LHCN-M2 (cell line): ENCODE results near the gene MAGI2. TPM values are rescaled to one million over a fixed set of nuclear protein-coding genes. Genes with fewer than 3 reads are reported as not detected.

Source experiments
- DNase-seq: peaks from one replicate; pipeline ENCODE4 v3.0.0-alpha.2; 2012; ENCODE audit warnings: low read depth
- total RNA-seq: library from RNA; depleted of rRNA; stranded (reverse); fragments of >200 nt; gene quantifications from 2 replicates; pipeline ENCODE4 v1.2.3, GENCODE V29; 2014

MAGI2 gene
- total RNA-seq, 1 experiment from 2014 or later = 3.6 TPM

- DNase-seq = no peak
These were observed 1261.9 kb downstream of the MAGI2 start for GRCh38 chr7:78191475-78192079.

GRCh38 chr7:78189762-78190161 is 1263.7 kb downstream of the MAGI2 start:
- DNase-seq = no peak

DNA sequence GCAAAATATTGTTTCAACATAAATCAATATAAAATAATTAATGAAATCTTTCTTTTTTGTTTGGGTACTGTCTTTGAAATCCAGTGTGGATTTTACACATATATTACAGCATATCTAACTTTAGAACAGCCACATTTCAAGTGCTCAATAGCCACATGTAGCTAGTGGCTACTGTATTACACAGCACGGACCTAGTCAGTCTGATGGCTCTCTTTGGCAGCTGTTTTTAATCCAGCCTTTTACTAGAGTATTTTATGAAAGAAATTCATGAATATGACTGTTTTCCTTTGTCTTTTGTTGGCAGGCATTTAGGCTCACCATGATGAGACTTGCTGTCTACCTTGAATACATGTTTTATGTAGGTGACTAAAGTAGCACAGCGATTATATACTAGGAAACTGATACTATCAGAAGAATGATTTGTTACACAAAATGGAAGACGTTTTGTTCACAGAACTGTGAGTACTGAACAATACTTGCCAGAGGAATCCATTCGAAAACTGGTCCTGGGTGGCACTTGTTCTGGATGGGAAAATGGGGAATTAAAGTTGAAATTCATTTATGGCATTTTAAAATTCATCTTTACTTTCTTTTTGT is 1268.2 kb downstream of the MAGI2 start:
- DNase-seq = no peak

GRCh38 chr7:78184299-78184698 is 1269.2 kb downstream of the MAGI2 start:
- no peak for DNase-seq

- DNase-seq = no peak
These were observed 1273.5 kb downstream of the MAGI2 start for GRCh38 chr7:78179827-78180477.

GRCh38 chr7:78179211-78179610 is 1274.3 kb downstream of the MAGI2 start:
- no peak for DNase-seq

- DNase-seq = peak; percentile 88
These were observed 1275.1 kb downstream of the MAGI2 start for GRCh38 chr7:78178319-78178718.

DNA sequence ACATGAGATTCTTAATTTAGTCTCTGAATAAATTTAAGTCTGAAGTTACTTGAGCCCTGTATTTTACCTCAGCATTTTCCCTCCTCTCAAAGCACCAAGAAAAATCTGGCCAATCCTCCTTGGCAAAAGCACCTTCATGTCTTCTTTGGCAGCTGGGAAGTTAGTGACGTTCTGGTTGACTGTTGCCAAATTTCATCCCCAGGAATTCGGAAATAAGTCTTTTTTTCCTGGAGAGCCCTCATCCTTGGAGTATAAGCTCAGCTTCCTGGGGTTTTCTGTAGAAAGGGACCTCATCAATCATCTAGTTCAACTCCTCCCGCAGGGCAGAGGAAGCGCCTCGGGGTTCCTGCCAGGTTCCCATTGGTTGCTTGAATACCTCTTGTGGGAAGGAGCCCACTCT is 1277.3 kb downstream of the MAGI2 start:
- no peak for DNase-seq

- no peak for DNase-seq
These were observed 1278.0 kb downstream of the MAGI2 start for GRCh38 chr7:78175330-78176100.

GRCh38 chr7:78173666-78174065 is 1279.8 kb downstream of the MAGI2 start:
- DNase-seq = no peak

DNA sequence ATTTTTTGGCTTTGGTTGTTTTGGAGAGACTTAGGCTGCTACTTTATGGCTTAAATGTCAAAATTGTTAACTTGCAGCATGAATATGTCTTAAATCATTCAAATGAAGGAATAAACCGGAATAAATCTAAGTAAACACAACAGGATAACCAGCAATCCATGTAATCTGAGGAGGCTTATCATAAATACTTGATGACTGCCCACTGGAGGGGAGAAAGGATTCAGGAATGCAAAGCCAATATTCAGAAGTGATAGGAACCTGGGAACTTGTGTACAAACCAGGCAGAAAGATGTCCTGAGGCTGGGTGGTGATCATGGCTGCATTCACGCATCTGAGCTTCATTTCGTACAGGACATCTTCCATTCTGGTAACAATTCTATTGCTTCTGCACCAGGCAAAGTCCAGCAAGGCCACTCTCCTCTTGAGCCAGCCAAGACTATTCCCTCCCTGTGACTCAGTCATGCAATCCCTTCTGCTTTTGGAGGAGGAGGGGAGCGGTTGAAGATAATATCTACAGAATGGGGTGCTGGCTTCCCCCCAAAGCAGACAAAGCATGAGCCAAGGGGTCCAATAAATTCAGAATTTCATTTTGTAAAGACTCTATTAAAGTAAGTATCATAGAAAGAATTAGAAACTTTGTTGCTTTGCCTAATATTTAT is 1280.4 kb downstream of the MAGI2 start:
- no peak for DNase-seq

DNA sequence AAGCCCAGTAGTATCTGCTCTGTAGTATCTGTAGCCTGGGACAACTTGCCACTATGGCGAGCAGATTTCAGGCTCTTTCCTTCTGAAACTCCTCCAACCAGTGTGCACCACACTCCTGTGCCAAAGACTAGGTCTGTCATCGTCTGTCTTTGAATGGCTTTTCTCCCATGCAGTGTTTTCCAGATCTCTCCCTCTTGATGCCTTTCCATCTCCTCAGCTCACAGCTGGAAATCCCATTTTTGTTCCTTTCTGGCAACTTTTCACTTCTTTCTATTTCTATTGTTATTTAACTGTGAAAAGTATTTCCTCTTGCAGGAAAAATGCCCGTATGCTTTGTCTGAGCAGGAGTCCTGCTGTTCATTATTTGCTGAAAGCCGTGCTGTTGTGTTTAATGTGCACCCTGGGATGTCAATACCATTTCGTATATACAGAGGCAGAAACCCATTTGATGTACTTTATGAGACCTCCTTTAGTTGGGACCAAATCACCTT is 1281.2 kb downstream of the MAGI2 start:
- DNase-seq = no peak

DNA sequence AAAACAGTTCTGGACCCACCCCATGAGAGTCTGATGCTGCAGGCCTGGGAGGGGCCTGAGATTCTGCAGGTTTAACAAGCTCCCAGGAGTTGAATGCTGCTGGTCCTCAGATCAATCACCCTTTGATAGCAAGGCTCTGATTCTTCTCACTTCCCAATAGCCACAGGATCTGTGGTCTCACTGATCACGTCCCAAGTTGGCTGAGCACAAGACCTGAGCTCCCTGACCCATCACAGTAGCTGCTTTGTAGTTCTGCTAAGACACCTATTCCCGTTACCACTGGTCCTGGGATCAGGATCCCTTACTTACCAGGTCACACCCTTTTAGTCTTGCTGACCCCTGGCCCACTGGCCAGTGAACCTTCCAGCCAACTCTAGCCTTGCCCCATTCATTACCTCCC is 1282.1 kb downstream of the MAGI2 start:
- DNase-seq = no peak

DNA sequence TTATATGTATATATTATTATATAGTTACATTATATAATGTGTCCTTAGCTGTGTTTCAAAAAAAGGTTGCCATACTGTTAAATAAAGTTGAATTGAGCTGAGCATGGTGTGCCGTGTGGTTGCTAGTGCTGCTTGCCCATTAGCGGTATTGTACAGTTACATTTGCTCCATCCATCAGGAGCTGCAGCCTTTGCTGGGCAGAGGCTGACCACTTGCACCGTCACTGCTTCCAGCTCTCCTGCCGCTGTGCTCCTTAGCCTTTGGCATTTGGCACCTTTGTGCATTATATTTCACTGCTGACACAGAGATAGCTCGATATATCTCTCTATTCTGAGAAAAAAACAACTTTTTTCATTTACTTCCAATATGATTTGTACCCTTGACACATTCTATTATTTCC is 1282.7 kb downstream of the MAGI2 start:
- DNase-seq = no peak

DNA sequence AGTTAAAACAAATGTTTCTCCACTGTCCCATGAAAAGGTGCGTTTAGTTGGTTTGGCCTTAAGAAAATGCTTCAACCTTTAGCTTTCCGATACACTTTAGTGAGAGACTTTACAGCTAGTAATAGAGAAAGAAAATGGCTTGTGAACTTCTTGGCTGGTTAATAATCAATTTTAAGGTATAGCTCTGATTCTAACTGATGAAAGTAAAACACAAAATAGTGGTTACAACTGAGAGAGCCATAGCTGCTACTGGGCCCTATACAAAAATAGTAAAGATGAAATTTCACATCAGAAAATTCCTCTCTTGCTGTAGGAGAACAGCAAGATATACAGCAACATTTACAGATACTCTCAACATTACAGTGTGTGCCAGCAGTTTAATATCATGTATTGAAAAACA is 1283.5 kb downstream of the MAGI2 start:
- no peak for DNase-seq

DNA sequence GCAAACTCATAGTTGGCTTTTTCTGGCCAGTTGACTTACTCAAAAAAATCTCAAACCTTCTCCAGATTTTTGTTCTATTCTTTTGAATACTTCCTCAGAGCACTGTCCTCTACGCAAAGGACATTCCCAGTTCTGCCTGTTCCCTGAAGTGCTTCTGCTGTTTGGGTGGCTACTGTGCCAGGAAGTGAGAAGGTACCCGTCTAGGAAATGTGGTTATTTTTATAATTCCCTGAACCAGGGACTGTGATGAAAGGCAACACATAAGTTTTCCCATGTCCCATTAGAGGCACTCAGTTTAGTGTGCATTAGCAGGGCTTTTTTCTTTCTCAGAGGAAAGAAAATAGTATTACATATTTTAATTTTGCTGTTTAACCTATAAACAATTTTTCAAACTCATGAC is 1284.6 kb downstream of the MAGI2 start:
- no peak for DNase-seq

GRCh38 chr7:78167860-78168259 is 1285.6 kb downstream of the MAGI2 start:
- DNase-seq = no peak

- no peak for DNase-seq
These were observed 1287.6 kb downstream of the MAGI2 start for GRCh38 chr7:78165854-78166253.

DNA sequence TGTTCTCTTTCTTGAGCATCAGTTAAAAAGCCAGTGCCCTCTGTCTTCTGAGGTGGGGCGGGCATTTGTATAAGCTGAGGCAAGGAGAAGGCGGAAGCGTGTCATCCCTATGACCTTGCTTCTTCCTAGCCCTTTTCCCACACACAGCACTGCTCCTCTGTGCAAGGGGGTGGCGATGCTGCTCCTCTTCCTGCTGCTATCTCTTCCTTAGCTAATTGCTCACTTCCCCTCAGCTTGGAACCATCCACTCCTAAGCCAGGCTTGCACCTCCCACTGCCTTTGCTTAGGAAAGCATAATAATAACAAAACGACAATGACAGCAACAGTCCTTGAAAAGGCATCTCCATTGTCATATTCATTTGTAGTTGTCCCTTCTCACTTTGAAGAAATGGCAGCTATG is 1288.0 kb downstream of the MAGI2 start:
- no peak for DNase-seq

GRCh38 chr7:78164459-78164858 is 1289.0 kb downstream of the MAGI2 start:
- no peak for DNase-seq

DNA sequence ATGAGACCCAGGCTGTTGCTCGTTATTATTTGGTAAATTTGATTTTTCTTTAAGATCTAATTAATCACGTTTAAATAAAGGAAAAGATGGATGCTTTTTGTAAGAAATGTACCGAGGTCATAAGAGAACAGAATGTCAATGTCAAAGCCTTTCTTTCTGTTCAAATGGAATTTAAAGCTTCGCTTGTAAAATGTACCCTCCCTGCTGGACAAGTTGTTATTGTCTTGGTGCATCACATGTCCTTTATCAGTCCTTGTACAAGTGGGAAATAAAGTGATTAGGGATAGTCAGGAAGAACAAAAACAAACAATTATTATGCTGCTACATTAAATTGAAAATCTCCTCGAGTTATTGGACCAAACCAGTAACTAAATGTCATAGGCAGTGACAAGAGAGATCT is 1291.7 kb downstream of the MAGI2 start:
- DNase-seq = no peak

DNA sequence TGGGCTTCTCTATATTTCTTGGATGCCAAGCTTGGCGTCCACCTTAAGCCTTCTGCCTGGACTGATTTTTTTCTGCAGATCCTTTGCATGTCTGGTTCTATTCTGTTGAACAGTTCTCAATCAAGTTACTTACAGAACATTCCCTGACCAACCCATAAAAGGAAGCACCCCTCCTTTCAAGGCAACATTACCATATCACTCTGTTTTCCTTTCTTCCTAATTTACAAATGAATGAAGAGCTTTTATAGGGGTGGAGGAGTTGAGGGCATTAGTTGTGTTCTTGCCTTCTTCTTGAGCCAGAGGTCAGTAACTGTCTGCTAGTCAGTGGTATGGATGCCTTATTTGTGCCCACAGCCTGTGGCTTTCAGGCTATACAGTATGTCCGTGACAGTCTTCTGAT is 1293.9 kb downstream of the MAGI2 start:
- no peak for DNase-seq
